Activated T-cell treated with anti-CD3 and anti-CD28 coated beads for 4 hours (primary cell): Measurements from ENCODE around the gene DARS1.

Source experiments
- DNase-seq: peaks from one replicate; pipeline ENCODE4 v3.0.0-alpha.2; 2020

DARS1 gene

DNA sequence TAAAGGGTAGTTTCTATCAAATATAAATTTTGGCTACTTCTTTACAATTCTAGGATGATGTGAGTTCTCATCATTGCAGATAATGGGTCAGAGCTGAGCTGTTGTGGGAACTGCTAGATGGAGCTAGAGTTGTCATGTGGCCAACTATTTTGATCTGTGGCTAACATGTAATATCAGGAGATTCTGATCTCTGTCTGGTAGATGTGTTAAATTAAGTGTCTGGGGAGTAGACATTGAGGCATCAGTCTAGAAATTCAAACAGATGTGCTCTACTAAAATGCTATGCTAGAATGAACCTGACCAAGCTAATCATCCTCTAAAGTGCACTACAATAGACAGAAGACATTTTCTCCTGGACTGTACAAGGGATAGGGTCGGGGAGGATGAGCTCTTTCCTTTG, 30.3 kb upstream of the DARS1 start:
- no peak for DNase-seq

- DNase-seq = no peak
Measured at GRCh38 chr2:136014411-136014810, 29.0 kb upstream of the DARS1 start.

GRCh38 chr2:136013955-136014354, 28.5 kb upstream of the DARS1 start:
- no peak for DNase-seq

DNA sequence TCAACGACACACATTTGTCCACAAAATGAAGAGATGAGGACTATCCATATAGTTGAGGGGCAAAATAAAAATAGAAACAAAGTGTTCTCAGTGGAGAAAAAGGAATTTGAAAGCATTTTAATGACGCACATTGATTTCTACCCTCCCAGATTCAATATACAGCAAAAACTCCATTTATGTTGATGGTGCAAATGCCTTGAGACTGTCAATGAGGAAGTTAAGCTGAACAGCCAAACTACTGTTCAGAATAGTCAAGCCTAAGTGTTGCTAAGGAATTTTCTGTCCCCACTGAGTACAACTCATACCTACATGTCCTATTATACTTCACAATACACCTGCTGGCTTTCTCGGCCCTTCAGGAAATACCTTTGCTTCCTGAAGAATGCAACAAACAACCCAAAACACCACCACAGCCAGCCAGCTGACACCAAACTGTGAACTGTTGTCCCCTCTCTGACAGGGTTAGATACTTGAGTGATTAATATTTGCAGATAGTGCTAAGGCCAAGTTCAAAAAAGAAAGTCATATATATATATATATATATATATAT, 27.8 kb upstream of the DARS1 start:
- DNase-seq = no peak

DNA sequence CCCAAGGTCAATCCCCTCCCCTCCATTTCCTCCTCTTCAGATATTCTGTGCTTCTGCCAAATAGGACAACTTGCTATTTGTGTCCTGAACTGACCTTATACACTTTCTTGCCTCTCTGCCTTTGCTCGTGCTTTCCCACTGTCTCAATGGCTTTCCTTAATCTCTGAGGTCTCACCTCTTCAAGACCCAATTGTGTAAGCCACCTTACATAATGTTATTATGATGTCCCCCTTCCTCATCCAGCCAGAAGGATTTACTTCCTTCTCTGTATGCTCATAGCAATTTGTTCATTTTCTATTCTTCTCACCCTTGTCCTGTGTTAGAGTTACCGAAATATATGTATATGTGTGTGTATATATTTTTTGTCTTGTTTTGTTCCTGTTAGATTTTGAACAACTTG, 26.9 kb upstream of the DARS1 start:
- DNase-seq = no peak

DNA sequence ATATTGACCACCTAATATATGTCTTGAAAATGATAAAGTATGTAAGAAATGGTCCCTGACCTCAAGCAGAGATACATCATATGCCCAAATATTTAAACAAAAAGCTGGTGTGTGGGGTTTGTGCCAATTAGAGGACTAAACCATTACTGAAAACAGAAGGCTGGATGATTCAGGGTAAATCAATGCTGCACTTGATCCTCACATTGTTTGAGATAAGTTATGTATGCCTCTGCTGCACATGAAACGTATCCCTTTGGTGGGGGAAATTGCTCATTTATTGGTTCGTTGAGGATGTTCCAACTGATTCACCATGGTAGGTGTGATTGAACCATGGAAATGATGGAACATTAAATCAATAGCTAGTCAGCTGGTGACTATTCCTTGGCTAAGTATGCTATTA, 24.7 kb upstream of the DARS1 start:
- DNase-seq = no peak

DNA sequence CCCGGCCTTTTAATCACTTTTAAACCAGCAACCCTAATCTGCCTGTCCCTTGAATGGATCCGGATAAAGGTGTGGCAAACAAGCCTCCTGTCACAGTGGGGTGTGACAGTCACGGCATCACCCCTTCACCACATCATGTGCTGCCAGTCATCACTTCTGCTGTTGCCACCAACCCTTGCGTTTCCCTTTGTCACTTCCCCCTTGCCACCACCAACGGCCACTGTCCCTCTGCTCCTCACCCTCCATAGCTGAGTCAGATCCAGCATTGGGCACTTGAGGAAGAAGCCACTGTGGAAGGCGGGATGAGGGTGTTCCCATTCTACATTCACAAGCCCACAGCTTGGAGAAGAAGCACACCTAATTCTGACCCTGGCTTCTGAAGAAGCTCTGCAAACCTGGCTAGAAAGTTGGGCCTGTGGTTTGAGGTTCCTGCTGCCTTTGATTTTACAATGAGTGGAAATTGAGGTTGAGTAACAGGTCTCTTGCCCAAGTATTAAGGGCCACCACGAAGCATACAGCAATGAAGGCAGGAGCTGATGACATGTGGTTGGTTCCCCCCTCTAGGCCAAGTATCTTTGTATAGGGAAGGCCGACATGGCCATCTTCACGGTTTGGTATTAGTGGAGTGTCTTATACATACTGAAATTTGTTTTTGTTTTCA, 22.9 kb upstream of the DARS1 start:
- peak; percentile 23 for DNase-seq

DNA sequence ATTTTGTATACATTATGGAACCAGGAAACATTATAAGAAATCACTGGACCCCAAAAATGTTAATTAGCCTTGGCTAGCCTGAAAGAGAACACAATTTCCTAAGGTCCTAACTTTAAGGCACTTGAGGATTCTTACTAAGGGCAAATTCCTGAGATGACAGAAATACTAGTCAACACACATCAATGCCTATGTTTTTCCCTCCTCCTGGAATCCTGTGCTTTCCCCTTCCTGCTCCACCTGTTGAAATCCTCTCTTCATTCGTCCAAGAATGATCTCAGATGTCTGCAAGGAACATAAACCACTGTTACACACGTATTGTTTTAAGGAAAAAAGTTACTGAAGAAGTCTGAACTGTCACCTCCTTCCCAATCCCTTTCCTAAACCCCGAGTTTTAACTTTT, 21.2 kb upstream of the DARS1 start:
- DNase-seq = no peak

- no peak for DNase-seq
Measured at GRCh38 chr2:136005462-136006196, 20.2 kb upstream of the DARS1 start.

DNA sequence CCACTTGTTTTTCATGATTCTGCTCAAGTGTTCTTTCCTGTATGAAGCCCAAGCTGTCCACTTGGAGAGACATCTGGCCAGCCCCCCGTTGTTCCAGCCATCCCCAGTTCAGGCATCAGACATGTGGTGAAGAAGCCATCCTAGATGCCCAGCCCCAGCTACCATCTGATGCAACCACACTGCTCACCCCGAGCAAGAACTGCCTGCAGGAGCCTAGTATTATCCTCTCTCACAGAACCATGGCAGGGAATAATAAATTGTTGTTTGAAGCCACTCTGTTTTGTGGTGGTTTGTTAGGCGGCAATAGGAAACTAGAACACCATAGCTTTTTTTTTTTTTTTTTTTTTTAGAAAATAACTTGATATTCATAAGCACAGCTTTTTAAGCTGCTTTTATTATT, 19.5 kb upstream of the DARS1 start:
- DNase-seq = no peak

DNA sequence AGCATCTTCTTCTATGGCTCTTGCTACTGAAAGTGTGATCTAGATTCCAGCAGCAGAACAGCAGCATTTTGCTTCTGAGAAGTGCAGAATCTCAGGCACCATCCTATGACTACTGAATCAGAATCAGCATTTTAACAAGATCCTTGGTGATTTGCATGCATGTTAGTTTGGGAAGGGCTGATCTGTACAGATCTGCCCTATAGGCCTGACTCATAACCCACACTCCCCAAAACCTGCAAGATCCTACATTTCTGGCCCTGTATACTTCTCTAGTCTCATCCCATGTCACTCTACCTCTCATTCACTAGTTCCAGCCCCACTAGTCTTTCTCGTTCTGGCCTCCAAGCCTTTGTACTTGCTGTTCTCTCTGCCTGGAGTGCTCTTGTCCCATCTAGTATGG, 15.7 kb upstream of the DARS1 start:
- no peak for DNase-seq

DNA sequence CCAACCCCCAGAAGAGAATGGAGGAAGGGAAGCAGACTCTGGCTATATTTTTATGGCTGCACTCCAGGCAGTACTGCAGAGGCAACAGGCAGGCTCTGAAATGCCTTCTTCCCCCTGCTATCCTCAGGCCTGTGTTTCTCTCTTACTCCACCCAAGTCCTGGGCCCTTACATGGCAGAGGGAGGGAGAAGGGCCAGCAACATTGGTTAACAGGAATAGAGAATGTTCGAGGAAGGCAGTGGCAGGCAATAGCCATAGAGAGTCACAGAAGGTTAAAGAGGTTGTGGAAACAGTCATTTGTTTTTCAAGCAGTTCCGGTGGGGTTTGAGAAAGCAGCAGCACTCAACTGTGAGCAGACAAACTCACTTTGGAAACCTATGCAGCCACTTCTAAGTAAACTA, 15.1 kb upstream of the DARS1 start:
- DNase-seq = no peak

DNA sequence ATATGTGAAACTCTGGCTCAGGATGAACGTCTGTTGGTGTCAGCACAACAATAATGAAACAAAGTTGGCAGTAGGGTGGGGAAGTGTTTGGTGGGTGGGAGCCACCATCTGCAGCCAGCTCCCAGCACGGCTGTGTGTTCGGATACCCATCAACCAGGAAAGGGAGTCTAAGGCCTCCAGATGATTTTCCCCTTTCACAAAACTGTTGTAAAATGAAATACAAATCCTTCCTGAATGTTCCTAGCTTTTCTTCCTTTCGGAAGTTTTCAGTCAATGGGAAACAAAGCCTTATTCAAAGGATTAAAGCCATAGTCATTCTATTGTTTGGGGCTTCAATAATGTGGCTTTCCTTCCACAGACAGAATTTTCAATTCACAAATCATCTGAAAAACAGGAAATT, 14.5 kb upstream of the DARS1 start:
- no peak for DNase-seq

GRCh38 chr2:135998879-135999278, 13.5 kb upstream of the DARS1 start:
- no peak for DNase-seq

DNA sequence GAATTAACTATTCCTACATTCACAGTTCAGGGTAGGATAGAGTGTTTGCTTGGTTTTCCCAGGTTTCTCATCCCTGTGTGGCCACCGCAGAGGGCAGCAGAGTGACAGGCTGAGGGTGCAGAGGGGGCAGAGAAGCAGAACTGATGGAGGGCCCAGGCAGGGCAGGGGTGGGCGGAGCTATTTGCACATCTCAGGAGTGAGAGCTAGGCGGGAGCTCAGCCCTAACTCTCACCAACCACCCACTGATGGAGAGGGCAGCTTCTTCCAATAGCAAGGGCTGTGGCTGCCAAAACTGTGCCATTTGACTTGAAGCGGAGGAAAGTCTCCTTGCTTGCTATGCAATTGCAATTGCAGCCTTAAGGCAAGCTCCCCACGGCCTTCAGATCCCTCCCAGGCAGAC, 12.0 kb upstream of the DARS1 start:
- DNase-seq = no peak

DNA sequence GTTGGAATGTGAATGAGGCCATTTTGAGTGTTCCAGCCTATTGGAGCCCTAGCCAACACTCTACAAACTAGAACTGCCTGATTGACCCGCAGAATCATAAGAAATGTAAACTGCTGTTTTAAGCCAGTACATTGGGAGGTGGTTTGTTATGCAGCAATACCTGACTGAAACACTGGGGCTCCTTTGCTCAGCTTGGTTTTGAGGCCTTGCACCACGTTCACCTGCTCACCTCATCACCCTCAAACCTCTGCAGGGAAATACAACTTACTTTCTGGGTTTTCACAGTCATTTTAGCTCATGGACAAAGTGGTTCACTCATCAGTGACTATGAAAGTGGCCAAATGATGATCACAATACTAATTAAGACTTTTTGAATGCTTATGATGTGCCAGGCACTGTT, 10.9 kb upstream of the DARS1 start:
- no peak for DNase-seq

- DNase-seq = no peak
Measured at GRCh38 chr2:135994281-135994680, 8.9 kb upstream of the DARS1 start.

DNA sequence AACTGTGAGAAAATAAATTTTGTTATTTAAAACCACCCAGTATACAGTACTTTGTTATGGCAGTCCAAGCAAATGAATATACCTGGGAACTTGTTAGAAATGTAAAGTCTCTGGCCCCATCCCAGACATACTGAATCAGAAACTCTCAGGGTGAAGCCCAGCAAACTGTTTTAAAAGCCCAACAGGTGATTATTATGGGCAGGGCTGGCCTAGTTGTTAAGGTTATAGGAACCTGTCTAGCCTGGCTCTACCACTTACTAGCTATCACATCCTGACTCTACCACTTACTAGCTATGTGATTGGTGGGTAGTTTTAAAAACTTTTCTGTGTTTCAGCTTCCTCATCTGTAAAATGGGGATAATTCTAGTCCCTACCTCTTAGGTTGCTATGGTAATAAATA, 8.0 kb upstream of the DARS1 start:
- DNase-seq = no peak

GRCh38 chr2:135991861-135992260, 6.4 kb upstream of the DARS1 start:
- no peak for DNase-seq

GRCh38 chr2:135987441-135987840, 2.0 kb upstream of the DARS1 start:
- no peak for DNase-seq

DNA sequence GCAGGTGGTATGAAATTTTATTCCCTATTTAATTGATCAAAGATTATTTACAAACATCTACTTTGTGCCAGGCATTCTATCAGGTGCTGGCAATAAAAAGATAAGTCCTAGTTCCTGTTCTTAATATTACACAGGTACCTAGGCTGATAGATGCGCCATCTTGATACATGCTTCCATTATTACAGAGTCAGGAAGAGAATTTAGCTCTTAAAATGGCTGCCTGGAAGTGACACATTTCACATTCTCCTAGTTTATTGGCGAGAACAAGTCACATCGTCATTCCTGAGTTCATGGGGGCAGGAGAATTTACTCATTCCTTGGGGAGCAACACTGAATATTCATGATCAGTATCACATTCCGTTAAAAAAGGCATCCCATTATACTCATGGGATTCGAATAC, 1.1 kb upstream of the DARS1 start:
- no peak for DNase-seq

GRCh38 chr2:135985826-135986393, 484 bp upstream of the DARS1 start:
- peak; percentile 64 for DNase-seq

DNA sequence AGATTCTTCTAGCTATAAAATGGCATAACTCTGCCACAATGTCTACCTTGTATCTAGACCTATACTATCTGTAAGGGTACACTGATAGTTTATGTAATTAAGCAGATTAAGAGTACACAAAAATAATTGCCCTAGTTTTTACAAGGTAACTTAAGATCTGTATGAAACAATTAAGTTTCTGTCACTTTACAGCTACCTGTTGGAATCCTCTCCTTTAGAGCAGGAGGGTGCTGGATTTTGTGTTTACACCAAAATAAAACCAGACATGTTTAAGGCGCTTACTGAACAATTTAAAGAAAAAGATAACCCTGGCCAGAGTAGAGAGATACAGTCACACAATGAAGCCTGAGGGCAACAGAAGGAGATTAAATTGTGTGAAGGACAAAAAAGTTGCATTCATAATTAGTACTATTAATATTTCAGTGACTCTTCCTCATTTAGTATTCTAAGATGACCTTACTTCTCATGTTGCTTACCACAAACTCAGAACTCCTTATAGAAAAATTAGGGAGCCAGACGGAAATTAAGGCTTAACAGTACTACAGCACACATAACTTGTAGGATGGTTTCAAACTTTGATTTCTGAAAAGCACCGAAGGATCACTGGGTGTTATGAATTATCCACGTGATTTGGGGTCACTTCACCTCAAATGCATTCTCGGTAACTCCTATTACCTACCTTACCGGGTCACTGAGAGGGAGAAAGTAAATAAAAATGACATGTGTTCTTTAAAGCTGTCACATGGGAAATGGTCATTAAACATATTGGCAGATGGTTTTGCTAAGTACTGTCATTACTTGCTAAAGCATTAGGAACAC, 1.0 kb downstream of the DARS1 start:
- DNase-seq = no peak
